ENCODE results near the gene CFAP90. TPM values are rescaled to one million over a fixed set of nuclear protein-coding genes. Genes with fewer than 3 reads are reported as not detected.

Gene CFAP90
- total and polyA plus RNA-seq, 2 donors (not counting 3 experiments of a cell fraction or from before 2014, with no cell fraction given) = 0.07 TPM; not detected in 1

DNA sequence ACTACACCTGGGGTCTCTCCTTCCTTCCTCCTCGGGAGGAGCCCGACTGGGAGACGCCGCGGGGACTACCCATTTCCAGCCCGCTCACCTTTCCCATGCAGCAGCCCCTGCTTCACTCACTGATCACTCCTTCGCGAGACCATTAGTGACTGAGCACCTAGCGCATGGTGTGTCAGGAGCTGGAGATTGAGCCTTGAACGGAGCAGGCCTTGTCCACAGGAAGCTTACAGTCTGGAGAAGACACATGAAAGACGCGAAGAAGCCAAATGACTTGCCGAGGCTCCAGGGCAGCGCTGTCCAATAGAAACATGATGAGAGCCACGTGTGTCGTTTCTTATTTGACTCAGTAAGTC is 283 bp upstream of the CFAP90 start:
- POLR2A ChIA-PET = no interaction called here
- H4K20me1 ChIP-seq (replicated peaks; ENCODE audit: control insufficient read depth, extremely low read depth, insufficient read depth, low read length) = no peaks in the 10 kb centered on the region
- H3K4me3 ChIP-seq (replicated peaks in 1 of 3; ENCODE audit: insufficient read depth in 1 of 3, low read depth in 1 of 3, low read length in 3 of 3) = no peak overlapping the region
- no peak overlapping the region for H3K4me2 ChIP-seq (ENCODE audit: insufficient read depth, low read length)
- no peaks in the 10 kb centered on the region for H3K9me1 ChIP-seq (replicated peaks; ENCODE audit: control insufficient read depth, extremely low read depth, insufficient read depth, low read length)
- peaks cover 21 to 22% of the 10 kb centered on the region in 2 experiments for H3K27me3 ChIP-seq (ENCODE audit: control insufficient read depth in 2 of 2, insufficient read depth in 2 of 2, low read length in 2 of 2)
- FAIRE-seq (no peak), DNase-seq (ENCODE audit: low read depth, low spot score) (peak; percentile 6)
- dilution Hi-C loops (cut with MboI; ENCODE audit: extremely low pct_ligation_motif_present, low sequenced_read_pairs) = no loop called here
- H2AFZ ChIP-seq (ENCODE audit: low read depth, low read length) = peak overlapping the region; percentile 86
- H3K9me3 ChIP-seq (replicated peaks; ENCODE audit: control insufficient read depth, insufficient read depth, low read length) = no peaks in the 10 kb centered on the region
- no TSS peak for BruUV-seq (replicated peaks)
- H3K9ac ChIP-seq (replicated peaks; ENCODE audit: extremely low read depth, insufficient read depth, low read length) = no peak overlapping the region
- CTCF ChIA-PET = interaction anchor here (0.7 to 1.8 kb wide), 4 partner anchors 9 to 39 kb away, joined by 3 to 9 read pairs (median 4); no protein-coding TSS in a partner anchor
- no peak overlapping the region for H3K27ac ChIP-seq (ENCODE audit: insufficient read depth, low read depth, low read length)
- H3K36me3 ChIP-seq (ENCODE audit: control insufficient read depth in 2 of 2, extremely low read depth in 1 of 2, insufficient read depth in 2 of 2, low read length in 2 of 2) = no peaks in the 10 kb centered on the region
- TF ChIP-seq JUN (IDR thresholded peaks at IDR 0.05; ENCODE audit: borderline replicate concordance, insufficient read depth, insufficient read length, low read depth) (no peak), MYC (IDR thresholded peaks at IDR 0.05; ENCODE audit: low read depth, low read length) (no peak), POLR2A (IDR thresholded peaks at IDR 0.05; ENCODE audit: low read depth, low read length) (no peak), EZH2 (IDR thresholded peaks at IDR 0.05; ENCODE audit: borderline replicate concordance, low read depth, low read length, severe bottlenecking) (no peak), POLR2AphosphoS5 (IDR thresholded peaks at IDR 0.05; ENCODE audit: insufficient read depth, low read depth, low read length) (no peak), FOS (IDR thresholded peaks at IDR 0.05; ENCODE audit: borderline replicate concordance, insufficient read depth, low read length) (no peak), GATA2 (IDR thresholded peaks at IDR 0.05; ENCODE audit: insufficient read depth, insufficient read length, low read depth, low read length) (no peak)
- TF ChIP-seq, protein P1, sequence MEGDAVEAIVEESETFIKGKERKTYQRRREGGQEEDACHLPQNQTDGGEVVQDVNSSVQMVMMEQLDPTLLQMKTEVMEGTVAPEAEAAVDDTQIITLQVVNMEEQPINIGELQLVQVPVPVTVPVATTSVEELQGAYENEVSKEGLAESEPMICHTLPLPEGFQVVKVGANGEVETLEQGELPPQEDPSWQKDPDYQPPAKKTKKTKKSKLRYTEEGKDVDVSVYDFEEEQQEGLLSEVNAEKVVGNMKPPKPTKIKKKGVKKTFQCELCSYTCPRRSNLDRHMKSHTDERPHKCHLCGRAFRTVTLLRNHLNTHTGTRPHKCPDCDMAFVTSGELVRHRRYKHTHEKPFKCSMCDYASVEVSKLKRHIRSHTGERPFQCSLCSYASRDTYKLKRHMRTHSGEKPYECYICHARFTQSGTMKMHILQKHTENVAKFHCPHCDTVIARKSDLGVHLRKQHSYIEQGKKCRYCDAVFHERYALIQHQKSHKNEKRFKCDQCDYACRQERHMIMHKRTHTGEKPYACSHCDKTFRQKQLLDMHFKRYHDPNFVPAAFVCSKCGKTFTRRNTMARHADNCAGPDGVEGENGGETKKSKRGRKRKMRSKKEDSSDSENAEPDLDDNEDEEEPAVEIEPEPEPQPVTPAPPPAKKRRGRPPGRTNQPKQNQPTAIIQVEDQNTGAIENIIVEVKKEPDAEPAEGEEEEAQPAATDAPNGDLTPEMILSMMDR (IDR thresholded peaks at IDR 0.05; ENCODE audit: extremely low read depth in 1 of 2, insufficient read depth in 1 of 2, low read depth in 1 of 2, low read length in 2 of 2) = no peak
- TF ChIP-seq, protein P2, sequence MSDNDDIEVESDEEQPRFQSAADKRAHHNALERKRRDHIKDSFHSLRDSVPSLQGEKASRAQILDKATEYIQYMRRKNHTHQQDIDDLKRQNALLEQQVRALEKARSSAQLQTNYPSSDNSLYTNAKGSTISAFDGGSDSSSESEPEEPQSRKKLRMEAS (IDR thresholded peaks at IDR 0.05; ENCODE audit: insufficient read depth, insufficient read length) = no peak
- H3K79me2 ChIP-seq (ENCODE audit: control insufficient read depth, insufficient read depth, low read length) = no peaks in the 10 kb centered on the region
- H3K4me1 ChIP-seq (ENCODE audit: control insufficient read depth, extremely low read depth, insufficient read depth, low read length) = no peaks in the 10 kb centered on the region
- intact Hi-C loops (cut with micrococcal nuclease) = loop anchor here (10.0 kb wide), 1 partner anchor 1086 kb away; no protein-coding TSS in a partner anchor

All from endothelial cell of umbilical vein (primary cell).